ENCODE data around the gene DNAJC5G.

DNAJC5G gene

GRCh38 chr2:27275211-27276150 is at the start of gene DNAJC5G:
DNAJC5G (plus strand) TSS chr2:27275433; CDS start chr2:27276729, 1,296 bp downstream.
- no peak for DNase-seq

- DNase-seq = no peak
Measured at GRCh38 chr2:27225526-27225925, 49.7 kb upstream of the DNAJC5G start.

GRCh38 chr2:27227501-27227900 is 47.7 kb upstream of the DNAJC5G start:
- DNase-seq = no peak

GRCh38 chr2:27231921-27232320 is 43.3 kb upstream of the DNAJC5G start:
- no peak for DNase-seq

- no peak for DNase-seq
Measured at GRCh38 chr2:27233341-27233740, 41.9 kb upstream of the DNAJC5G start.

- no peak for DNase-seq
Measured at GRCh38 chr2:27236136-27236535, 39.1 kb upstream of the DNAJC5G start.

GRCh38 chr2:27236626-27237025 is 38.6 kb upstream of the DNAJC5G start:
- no peak for DNase-seq

- DNase-seq = no peak
Measured at GRCh38 chr2:27237341-27237945, 37.8 kb upstream of the DNAJC5G start.

- DNase-seq = no peak
Measured at GRCh38 chr2:27238976-27239375, 36.3 kb upstream of the DNAJC5G start.

GRCh38 chr2:27240406-27240805 is 34.8 kb upstream of the DNAJC5G start:
- DNase-seq = no peak

- DNase-seq = no peak
Measured at GRCh38 chr2:27241761-27242613, 33.2 kb upstream of the DNAJC5G start.

GRCh38 chr2:27242614-27242951 is 32.6 kb upstream of the DNAJC5G start:
- no peak for DNase-seq

GRCh38 chr2:27243391-27244130 is 31.7 kb upstream of the DNAJC5G start:
- no peak for DNase-seq

GRCh38 chr2:27245116-27245515 is 30.1 kb upstream of the DNAJC5G start:
- DNase-seq = no peak

GRCh38 chr2:27245626-27246025 is 29.6 kb upstream of the DNAJC5G start:
- DNase-seq = no peak

- DNase-seq = no peak
Measured at GRCh38 chr2:27247893-27248292, 27.3 kb upstream of the DNAJC5G start.

GRCh38 chr2:27249159-27249890 is 25.9 kb upstream of the DNAJC5G start:
- DNase-seq = no peak

GRCh38 chr2:27249891-27250651 is 25.2 kb upstream of the DNAJC5G start:
- DNase-seq = no peak

- DNase-seq = no peak
Measured at GRCh38 chr2:27250652-27251379, 24.4 kb upstream of the DNAJC5G start.

GRCh38 chr2:27251766-27252165 is 23.5 kb upstream of the DNAJC5G start:
- no peak for DNase-seq

Measured in activated CD4-positive, CD25-positive, alpha-beta regulatory T cell treated with anti-CD3 and anti-CD28 coated beads, Interleukin-2, amount 50 U/mL, for 72 hours (primary cell).